Liver (tissue), 9 donors: ENCODE data around the gene SERPINE2. TPM values are rescaled to one million over a fixed set of nuclear protein-coding genes. Genes with fewer than 3 reads are reported as not detected.

Experiments used
- DNase-seq: peaks from one replicate; pipeline ENCODE4 v3.0.0-alpha.2; 2017; ENCODE audit warnings: low spot score
- H3K27ac ChIP-seq, 2 donors: one replicate each; pipeline ENCODE4 v1.7.0; 2013; ENCODE audit warnings: inconsistent platforms in 2 of 2, low read length in 2 of 2, control low read depth in 1 of 2, low read depth in 1 of 2, mild to moderate bottlenecking in 1 of 2
- H3K27me3 ChIP-seq, 4 donors: one replicate each; pipeline versions ENCODE4 v1.6.1 to v1.7.0; 2013; ENCODE audit warnings: low read length in 3 of 4, inconsistent platforms in 1 of 4, mild to moderate bottlenecking in 1 of 4, moderate library complexity in 1 of 4; ENCODE audit not compliant: control insufficient read depth in 4 of 4, insufficient read depth in 4 of 4
- H3K36me3 ChIP-seq, 4 donors: one replicate each; pipeline versions ENCODE4 v1.6.1 to v1.7.0; 2013; ENCODE audit warnings: low read length in 3 of 4, mild to moderate bottlenecking in 3 of 4, low read depth in 1 of 4, moderate library complexity in 1 of 4; ENCODE audit not compliant: control insufficient read depth in 4 of 4, insufficient read depth in 3 of 4
- H3K4me1 ChIP-seq, 4 donors: one replicate each; pipeline versions ENCODE4 v1.6.1 to v1.7.0; 2013; ENCODE audit warnings: low read length in 3 of 4, mild to moderate bottlenecking in 3 of 4, moderate library complexity in 1 of 4; ENCODE audit not compliant: control insufficient read depth in 4 of 4, insufficient read depth in 4 of 4
- H3K4me3 ChIP-seq, 3 donors: one replicate each; pipeline versions ENCODE4 v1.6.1 to v1.7.0; 2013; ENCODE audit warnings: low read length in 3 of 3, control low read depth in 1 of 3, low read depth in 1 of 3, mild to moderate bottlenecking in 1 of 3
- H3K9ac ChIP-seq, 2 donors: one replicate each; pipeline ENCODE4 v1.7.0; 2013; ENCODE audit warnings: low read length in 2 of 2, mild to moderate bottlenecking in 2 of 2, moderate library complexity in 2 of 2, control low read depth in 1 of 2, low read depth in 1 of 2
- H3K9me3 ChIP-seq, 4 donors: one replicate each; pipeline versions ENCODE4 v1.6.1 to v1.7.0; 2013; ENCODE audit warnings: low read length in 3 of 4; ENCODE audit not compliant: control insufficient read depth in 4 of 4
- NR2F2 ChIP-seq: IDR thresholded peaks from 2 replicates; pipeline ENCODE4 v1.6.1; 2016; ENCODE audit warnings: antibody characterized with exemption
- RXRA ChIP-seq, 2 donors: IDR thresholded peaks; 2 replicates each; pipeline ENCODE4 v1.6.1; 2017 to 2018; ENCODE audit warnings: antibody characterized with exemption in 2 of 2, mild to moderate bottlenecking in 1 of 2
- YY1 ChIP-seq: IDR thresholded peaks from 2 replicates; pipeline ENCODE4 v1.6.1; 2016; ENCODE audit warnings: antibody characterized with exemption, mild to moderate bottlenecking
- WGBS: extraction: QIAGEN DNeasy Blood & Tissue Kit; methylation state at CpG from one replicate; pipeline ENCODE4 v1.1.7; 2013; 5-methylcytosine and 5-hydroxymethylcytosine counted together
- polyA plus RNA-seq, 2 donors: library from polyadenylated mRNA; stranded (reverse) in 1 of 2; unstranded in 1 of 2; fragments of 200-250 nt in 1 of 2; fragments of >200 nt in 1 of 2; fragmentation: Nextera tagmentation in 1 of 2; extraction: Ambion mirVana in 1 of 2; gene quantifications; one replicate each; pipeline versions ENCODE4 v1.2.1 to v1.2.3, GENCODE V29; 2013 to 2015
- total RNA-seq, 2 donors: library from RNA; depleted of rRNA; stranded (reverse); fragments of >200 nt; gene quantifications; one replicate each; pipeline ENCODE4 v1.2.3, GENCODE V29; 2014
- donor health status: healthy.
- donor health status: healthy.
- donor health status: healthy.
- donor health status: healthy.
- donor health status: healthy.

SERPINE2 gene
- total and polyA plus RNA-seq, 4 donors, result 0.92 to 4.8 (median 2.3) TPM

DNA sequence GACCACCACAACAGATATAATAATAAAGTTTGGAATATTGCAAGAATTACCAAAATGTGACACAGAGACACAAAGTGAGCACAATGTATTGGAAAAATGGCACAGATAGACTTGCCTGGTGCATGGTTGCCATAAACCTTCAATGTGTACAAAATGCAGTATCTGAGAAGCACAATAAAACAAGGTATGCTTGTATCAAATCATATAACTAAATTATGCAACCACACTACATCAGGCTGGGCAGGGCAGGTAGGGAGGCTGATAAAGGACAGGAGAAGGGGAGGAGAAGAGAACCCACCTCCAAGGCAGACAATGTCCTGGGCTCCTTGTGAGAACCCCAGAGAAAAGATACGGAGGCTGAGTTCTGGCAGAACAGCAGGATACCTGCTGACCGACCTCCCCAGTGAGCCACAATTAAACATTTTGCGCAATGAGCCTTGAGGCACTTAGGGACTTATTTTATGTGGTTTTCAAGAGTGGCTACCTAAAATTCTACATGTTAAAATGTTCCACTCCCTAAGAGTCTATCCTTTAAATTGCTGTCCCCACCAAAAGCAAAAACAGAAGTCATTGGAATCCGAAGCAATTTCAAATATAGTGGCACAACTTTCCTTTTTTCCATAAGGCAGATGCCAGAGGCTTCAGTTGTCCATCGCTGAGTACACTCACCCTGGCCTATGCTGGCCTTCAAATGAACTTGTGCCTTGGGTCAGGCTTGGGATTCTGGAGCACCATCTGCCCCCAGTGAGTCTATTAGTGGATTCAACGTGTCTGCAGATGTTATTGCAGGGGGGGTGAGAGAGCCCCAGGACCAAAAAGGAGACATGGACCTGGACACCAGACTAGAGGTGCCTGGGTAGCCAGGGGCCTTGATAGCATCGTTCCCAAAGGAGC lies 110.7 kb downstream of the SERPINE2 start:
- H3K9ac ChIP-seq, result no peak overlapping the region
- H3K36me3 ChIP-seq, result no peaks in the 10 kb centered on the region
- no peaks in the 10 kb centered on the region for H3K27me3 ChIP-seq
- WGBS, result 82% methylated on average over 7 of the region's 7 CpGs
- TF ChIP-seq RXRA (IDR thresholded peaks at IDR 0.05) (peak; percentile 41 to 64), NR2F2 (no peak)
- no peak overlapping the region for H3K4me3 ChIP-seq
- peaks cover 8 to 32% (median 22%) of the 10 kb centered on the region in 4 donors for H3K4me1 ChIP-seq
- H3K27ac ChIP-seq, result no peak overlapping the region
- no peak for DNase-seq
- peaks cover 0 to 3% (median 0%) of the 10 kb centered on the region in 4 donors for H3K9me3 ChIP-seq

DNA sequence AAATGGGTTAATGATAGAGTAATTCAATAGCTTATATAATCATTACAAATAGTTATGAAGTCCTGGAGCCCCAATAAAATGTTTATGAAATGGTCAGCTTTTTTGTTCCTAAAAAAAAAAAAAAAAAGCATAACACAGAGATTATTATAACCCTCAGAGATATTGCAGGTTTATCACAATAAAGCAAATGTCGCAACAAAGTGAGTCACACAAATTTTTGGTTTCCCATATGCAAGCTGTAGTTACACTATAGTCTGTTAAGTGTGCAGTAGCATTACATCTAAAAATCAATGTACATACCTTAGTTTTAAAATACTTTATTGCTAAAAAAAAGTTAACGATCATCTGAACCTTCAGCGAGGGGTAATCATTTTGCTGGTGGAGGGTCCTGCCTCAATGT lies 114.0 kb downstream of the SERPINE2 start:
- Histone ChIP-seq H3K9ac (no peak overlapping the region), H3K36me3 (no peaks in the 10 kb centered on the region), H3K27ac (no peak overlapping the region), H3K4me1 (peaks cover 6 to 11% (median 9%) of the 10 kb centered on the region in 4 donors), H3K27me3 (no peaks in the 10 kb centered on the region), H3K4me3 (no peak overlapping the region), H3K9me3 (peaks cover 0 to 3% (median 0%) of the 10 kb centered on the region in 4 donors)
- DNase-seq, result no peak
- WGBS, result 95% methylated on average over 3 of the region's 3 CpGs
- TF ChIP-seq YY1, result no peak

Other genes with a start within 250 kb of the SERPINE2 start
- gene AP1S3, start 201.7 kb downstream of the SERPINE2 start, total RNA-seq, result 1 to 10 TPM; 3.2 to 3.8 TPM
- gene AP1S3, start 201.7 kb downstream of the SERPINE2 start, polyA plus RNA-seq, result 1 to 10 TPM; 1.1 to 1.5 TPM
- gene WDFY1, start 94.0 kb downstream of the SERPINE2 start, total RNA-seq, result 10 to 100 TPM; 31.9 to 34.2 TPM
- 10 to 100 TPM; 12.0 to 16.3 TPM for gene WDFY1, start 94.0 kb downstream of the SERPINE2 start, polyA plus RNA-seq
- 10 to 100 TPM; 22.0 to 25.5 TPM for gene MRPL44, start 81.8 kb downstream of the SERPINE2 start, total RNA-seq
- gene MRPL44, start 81.8 kb downstream of the SERPINE2 start, polyA plus RNA-seq, result 10 to 100 TPM; 19.0 to 27.8 TPM